ENCODE measurements around the gene CHMP4B.
A peak's percentile ranks its signal among the peaks of the same experiment; 100 is the strongest.

CHMP4B gene

GRCh38 chr20:33840759-33841435 lies 29.7 kb downstream of the CHMP4B start:
- no peak overlapping the region for H3K27ac ChIP-seq
- TF ChIP-seq ZFX (IDR thresholded peaks at IDR 0.05), result no peak
- TF ChIP-seq, protein P1, sequence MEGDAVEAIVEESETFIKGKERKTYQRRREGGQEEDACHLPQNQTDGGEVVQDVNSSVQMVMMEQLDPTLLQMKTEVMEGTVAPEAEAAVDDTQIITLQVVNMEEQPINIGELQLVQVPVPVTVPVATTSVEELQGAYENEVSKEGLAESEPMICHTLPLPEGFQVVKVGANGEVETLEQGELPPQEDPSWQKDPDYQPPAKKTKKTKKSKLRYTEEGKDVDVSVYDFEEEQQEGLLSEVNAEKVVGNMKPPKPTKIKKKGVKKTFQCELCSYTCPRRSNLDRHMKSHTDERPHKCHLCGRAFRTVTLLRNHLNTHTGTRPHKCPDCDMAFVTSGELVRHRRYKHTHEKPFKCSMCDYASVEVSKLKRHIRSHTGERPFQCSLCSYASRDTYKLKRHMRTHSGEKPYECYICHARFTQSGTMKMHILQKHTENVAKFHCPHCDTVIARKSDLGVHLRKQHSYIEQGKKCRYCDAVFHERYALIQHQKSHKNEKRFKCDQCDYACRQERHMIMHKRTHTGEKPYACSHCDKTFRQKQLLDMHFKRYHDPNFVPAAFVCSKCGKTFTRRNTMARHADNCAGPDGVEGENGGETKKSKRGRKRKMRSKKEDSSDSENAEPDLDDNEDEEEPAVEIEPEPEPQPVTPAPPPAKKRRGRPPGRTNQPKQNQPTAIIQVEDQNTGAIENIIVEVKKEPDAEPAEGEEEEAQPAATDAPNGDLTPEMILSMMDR (conservative IDR thresholded peaks at IDR 0.05), result no peak

DNA sequence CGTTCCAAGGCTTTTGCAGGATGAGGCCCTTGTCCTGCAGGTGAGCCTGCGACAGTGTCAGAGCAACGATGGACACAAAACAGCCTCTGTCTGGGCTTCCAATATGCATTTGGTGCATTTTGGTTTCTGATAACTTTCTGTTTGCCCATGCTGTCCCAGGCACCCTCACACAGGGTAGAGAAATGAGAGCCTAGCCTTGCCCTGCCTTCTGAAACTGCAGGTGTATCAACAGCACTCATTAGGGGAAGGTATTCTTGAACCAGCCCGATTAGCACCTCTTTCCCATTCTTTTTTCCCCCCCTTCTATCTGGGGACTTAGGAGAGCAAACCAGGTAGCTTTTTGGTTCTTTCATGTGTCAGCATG lies 30.3 kb downstream of the CHMP4B start:
- no peak overlapping the region for H3K27ac ChIP-seq
- TF ChIP-seq ZFX (IDR thresholded peaks at IDR 0.05), result no peak
- TF ChIP-seq, protein P1 (conservative IDR thresholded peaks at IDR 0.05), result no peak

- no peak overlapping the region for H3K27ac ChIP-seq
- TF ChIP-seq, protein P1 (conservative IDR thresholded peaks at IDR 0.05), result no peak
- TF ChIP-seq ZFX (IDR thresholded peaks at IDR 0.05), result no peak
These were observed 31.2 kb downstream of the CHMP4B start for GRCh38 chr20:33842346-33842745.

GRCh38 chr20:33843050-33843449 lies 31.9 kb downstream of the CHMP4B start:
- H3K27ac ChIP-seq, result no peak overlapping the region
- TF ChIP-seq, protein P1 (conservative IDR thresholded peaks at IDR 0.05), result no peak
- no peak for TF ChIP-seq ZFX (IDR thresholded peaks at IDR 0.05)

DNA sequence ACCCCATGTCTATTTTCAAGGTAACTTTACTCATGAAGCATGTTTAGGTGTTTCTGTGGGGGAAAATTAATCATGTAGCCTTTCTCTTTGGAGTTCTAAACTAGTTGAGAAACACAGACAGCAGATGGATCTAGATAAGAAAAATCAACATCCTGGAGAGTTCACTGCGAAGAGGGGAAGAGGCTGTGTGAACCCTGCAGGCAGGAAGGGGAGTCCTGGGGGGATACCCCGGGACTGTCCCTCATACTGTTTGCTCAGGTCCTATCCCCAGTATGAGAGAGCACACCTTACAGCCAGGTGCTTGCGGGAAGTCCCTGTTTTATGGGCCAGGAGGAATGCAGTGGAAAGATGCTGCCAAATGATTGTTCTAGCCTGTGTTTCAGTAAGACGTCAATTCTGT lies 32.7 kb downstream of the CHMP4B start:
- H3K27ac ChIP-seq, result no peak overlapping the region
- no peak for TF ChIP-seq ZFX (IDR thresholded peaks at IDR 0.05)
- TF ChIP-seq, protein P1 (conservative IDR thresholded peaks at IDR 0.05), result no peak

GRCh38 chr20:33846291-33846935 lies 35.3 kb downstream of the CHMP4B start:
- H3K27ac ChIP-seq, result peak overlapping the region; percentile 10; the same call in 1 of the 2 replicates
- TF ChIP-seq, protein P1 (conservative IDR thresholded peaks at IDR 0.05), result no peak
- no peak for TF ChIP-seq ZFX (IDR thresholded peaks at IDR 0.05)

- TF ChIP-seq, protein P1 (conservative IDR thresholded peaks at IDR 0.05), result no peak
- no peak for TF ChIP-seq ZFX (IDR thresholded peaks at IDR 0.05)
- H3K27ac ChIP-seq, result no peak overlapping the region
These were observed 35.9 kb downstream of the CHMP4B start for GRCh38 chr20:33847006-33847405.
